Measurements from ENCODE around the gene LRRC63. TPM values are rescaled to one million over a fixed set of nuclear protein-coding genes. Genes with fewer than 3 reads are reported as not detected.

The LRRC63 gene, protein sequence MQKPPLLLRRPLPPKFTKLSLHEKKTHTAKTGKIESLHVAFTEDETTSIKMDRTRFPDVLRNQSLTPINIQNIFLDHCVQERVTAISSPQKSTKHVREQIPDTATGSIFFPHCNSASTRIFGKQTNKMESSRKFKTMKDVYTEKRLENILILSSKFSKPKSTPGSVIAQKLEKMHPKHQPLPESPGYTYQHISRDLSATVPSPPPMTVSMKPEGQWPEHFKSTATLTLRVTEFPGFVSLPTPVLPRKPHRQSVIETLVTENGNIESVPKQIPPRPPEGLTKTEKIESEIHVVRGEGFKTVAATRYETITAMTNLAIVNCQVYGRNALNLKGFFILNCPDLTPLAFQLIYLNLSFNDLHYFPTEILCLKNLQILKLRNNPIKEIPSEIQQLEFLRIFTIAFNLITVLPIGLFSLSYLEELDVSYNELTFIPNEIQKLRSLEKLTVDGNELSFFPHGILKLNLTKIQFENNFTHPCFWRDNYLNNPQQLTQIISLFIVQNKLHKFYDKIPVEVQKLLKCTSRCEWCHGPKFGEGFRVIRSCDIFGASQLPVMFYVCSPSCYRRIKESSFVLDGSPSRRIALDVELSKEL
- total RNA-seq: under 0.01 and 0.09 TPM in 2 replicates

DNA sequence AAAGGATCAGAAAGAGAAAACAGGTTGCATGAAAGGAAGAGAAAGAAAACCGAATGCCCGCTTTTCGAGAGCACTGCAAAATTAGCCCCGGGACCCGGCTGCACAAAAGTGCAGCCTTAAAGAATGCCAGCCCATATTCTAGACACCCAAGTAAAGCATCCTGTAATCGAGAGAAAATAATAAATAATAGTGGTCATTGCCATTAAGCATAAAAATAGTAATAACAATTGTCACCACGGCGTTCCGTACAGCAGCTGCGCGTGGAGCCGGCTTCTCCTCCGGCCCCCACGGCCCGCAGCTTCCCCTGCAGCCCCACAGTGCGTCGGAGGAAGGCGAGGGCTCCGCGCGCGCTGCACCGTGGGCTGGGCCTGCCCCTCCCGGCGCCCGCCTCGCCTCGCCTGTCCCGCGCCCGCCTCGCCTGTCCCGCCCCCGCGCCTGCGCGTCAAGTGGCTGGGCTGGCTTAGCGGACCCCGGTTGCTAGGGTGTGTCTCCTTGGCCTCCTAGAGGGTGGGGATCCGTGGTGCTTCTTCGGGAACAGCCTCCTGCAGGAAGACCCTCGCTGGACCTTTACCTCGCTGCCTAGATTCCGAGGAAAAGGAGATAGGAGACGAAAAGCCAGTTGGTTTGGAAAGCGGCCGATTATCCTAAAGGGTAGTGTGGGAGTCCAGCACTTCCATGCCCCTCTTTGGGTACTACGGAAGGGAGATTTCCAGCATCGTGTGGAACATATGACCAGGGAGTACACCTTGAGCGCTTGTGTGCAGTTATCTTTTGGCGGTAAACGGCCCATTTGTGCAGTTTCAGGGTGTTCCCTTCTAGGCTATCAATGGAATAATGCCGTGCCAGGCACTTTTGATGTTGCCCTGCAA lies at the start of gene LRRC63:
Gene LRRC63 (plus strand): TSS at position 446 of the 869 bp plus-strand sequence. CDS start 1,107 bp downstream, outside the sequence.

DNA sequence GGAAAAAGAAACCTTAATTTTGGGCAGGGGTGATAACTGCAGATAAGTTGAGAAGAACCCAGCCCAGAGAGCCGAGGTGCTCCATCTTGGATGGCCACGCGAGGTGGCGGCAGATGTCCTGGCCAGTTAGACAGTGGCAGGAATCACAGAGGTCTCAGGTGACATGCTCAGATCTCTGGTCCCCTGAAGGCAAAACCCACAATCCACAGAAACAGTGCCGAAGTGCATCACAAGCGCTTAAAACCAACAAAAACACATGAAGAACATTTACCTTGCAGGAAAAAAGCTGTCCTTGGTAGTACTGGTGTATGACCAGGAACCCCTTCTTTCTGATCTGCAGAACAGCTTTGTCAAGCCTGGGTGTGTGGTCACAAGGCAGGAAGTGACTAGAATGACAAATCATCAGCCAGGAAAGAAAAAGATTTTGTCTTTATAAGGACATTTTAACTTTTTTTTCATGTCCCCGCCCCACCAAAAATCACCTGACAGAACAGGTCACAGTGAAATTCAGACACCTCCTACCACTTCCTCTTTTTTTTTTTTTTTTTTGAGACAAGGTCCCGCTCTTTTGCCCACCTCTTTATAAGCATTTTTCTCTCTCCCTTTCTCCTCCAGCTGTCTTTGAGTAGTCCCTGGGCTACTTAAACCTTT lies 29.8 kb upstream of the LRRC63 start, which contains the start of gene LCP1:
Gene LCP1 (minus strand): TSS at position 338 of the 651 bp plus-strand sequence. CDS start 22,515 bp downstream, outside the sequence.

Other genes with a start within 250 kb of the LRRC63 start
- gene ZC3H13, start 159.2 kb upstream of the LRRC63 start, total RNA-seq: 14.3 and 26.9 TPM in 2 replicates
- gene CPB2, start 106.9 kb upstream of the LRRC63 start, total RNA-seq: 0.05 TPM in 1 of 2 replicates, not detected in the other
- gene LCP1, start 29.8 kb upstream of the LRRC63 start, total RNA-seq: 3.3 and 8.9 TPM in 2 replicates
- 0.30 and 0.51 TPM in 2 replicates for gene RUBCNL, start 175.3 kb downstream of the LRRC63 start, total RNA-seq

All from smooth muscle cell of the umbilical artery (primary cell).